Measurements from ENCODE around the gene WDR33.

Gene WDR33

DNA sequence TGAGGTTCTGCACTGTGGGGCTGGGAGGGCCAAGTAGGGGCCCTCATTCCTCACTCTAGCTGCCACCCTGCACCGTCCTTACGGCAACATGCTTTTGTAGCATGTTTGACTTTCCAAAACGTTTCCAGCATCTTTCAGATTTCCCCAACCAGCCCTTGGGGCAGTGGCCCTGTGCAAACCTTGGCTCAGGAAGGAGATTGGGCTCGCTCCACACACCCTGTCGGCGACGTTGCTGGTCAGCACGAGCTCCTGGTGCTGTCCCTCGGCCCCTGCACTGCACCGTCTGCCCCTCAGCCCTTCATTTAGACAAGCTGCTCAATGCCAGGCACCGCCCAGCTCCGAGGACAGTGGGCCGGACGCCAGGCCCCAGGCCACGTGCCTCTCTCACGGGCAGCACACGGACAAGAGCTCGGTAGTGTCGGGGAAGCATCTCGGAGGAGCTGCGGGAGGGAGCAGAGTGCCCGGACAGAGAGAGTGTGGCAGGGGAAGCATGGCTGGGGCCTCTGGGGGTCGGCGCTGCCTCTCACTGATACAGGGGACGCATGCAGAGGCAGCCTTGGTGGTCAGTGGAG, 158.1 kb downstream of the WDR33 start:
- no peaks in the 10 kb centered on the region for H3K9me3 Mint-ChIP-seq
- peaks cover 5% of the 10 kb centered on the region for H3K4me1 Mint-ChIP-seq (ENCODE audit: low read depth)
- H3K27me3 Mint-ChIP-seq (ENCODE audit: low read depth) = no peaks in the 10 kb centered on the region
- no peak overlapping the region for H3K4me3 Mint-ChIP-seq
- no peaks in the 10 kb centered on the region for H3K36me3 Mint-ChIP-seq (ENCODE audit: low read depth)
- no peak overlapping the region for H3K27ac Mint-ChIP-seq

DNA sequence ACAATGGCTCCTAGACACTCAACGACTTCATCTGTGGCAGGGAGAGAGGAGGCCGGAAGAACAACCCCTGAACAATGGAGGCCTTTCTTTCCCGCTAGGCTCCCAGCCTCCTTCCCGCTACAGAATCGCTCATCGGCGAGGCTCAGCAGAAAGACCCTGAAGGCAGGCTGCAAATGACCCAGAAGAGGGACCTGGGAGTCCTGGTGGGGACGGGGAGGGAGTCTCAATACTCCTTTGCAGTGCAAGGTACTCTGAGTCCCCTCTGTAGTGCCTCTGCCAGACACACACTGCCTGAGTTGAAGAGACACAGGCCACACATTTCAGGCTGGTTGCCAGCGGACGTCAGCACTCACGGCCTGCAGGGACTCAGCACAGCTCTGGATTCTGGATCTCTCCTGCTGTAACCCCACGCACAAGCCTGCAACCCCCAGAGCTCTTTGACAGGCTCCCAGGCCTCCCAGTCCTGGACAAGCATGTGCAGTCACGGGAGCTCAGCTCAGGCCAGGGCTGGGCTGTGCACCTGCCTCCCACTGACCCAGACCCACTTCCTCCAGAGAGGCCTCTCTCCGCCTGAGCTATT, 158.9 kb downstream of the WDR33 start:
- peaks cover 5% of the 10 kb centered on the region for H3K4me1 Mint-ChIP-seq (ENCODE audit: low read depth)
- no peaks in the 10 kb centered on the region for H3K36me3 Mint-ChIP-seq (ENCODE audit: low read depth)
- H3K27ac Mint-ChIP-seq = no peak overlapping the region
- no peaks in the 10 kb centered on the region for H3K27me3 Mint-ChIP-seq (ENCODE audit: low read depth)
- no peak overlapping the region for H3K4me3 Mint-ChIP-seq
- no peaks in the 10 kb centered on the region for H3K9me3 Mint-ChIP-seq

DNA sequence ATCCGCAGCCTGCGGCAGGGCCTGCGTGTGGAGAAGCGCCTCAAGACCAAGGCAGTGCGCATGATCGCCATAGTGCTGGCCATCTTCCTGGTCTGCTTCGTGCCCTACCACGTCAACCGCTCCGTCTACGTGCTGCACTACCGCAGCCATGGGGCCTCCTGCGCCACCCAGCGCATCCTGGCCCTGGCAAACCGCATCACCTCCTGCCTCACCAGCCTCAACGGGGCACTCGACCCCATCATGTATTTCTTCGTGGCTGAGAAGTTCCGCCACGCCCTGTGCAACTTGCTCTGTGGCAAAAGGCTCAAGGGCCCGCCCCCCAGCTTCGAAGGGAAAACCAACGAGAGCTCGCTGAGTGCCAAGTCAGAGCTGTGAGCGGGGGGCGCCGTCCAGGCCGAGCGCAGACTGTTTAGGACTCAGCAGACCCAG, 159.6 kb downstream of the WDR33 start:
- Mint-ChIP-seq H3K27ac (no peak overlapping the region), H3K36me3 (ENCODE audit: low read depth) (no peaks in the 10 kb centered on the region), H3K4me1 (ENCODE audit: low read depth) (peaks cover 5% of the 10 kb centered on the region), H3K9me3 (no peaks in the 10 kb centered on the region), H3K27me3 (ENCODE audit: low read depth) (no peaks in the 10 kb centered on the region), H3K4me3 (no peak overlapping the region)

Measured in T-helper 1 cell treated with Interleukin-12 subunit alpha and Interleukin-12 subunit beta and Interleukin-4 antibody, amounts not matched to agents 30 μg/mL and 1 μg/mL, for 36 hours (primary cell).